Activated naive CD4-positive, alpha-beta T cell treated with anti-CD3 and anti-CD28 coated beads for 36 hours (primary cell): ENCODE measurements around the gene KASH5. TPM values are rescaled to one million over a fixed set of nuclear protein-coding genes. Genes with fewer than 3 reads are reported as not detected.
"Not testable (repeated sequence)": the region's sequence is repeated elsewhere in the genome, so short reads cannot be mapped to it uniquely, and the experiment has no call there.

ENCODE experiments used
- CTCF ChIA-PET: fragments of 350-600 bp; sonication (Branson Sonifier 250); formaldehyde crosslinking; loops from one replicate; lab custom pipeline; 2021; ENCODE audit warnings: antibody characterized with exemption; lab: Charles Lee
- DNase-seq: peaks from one replicate; pipeline ENCODE4 v3.0.0-alpha.2; 2020
- H3K27ac Mint-ChIP-seq: one replicate; pipeline ENCODE4 v1.8.0; 2021; ENCODE audit warnings: mild to moderate bottlenecking, mixed read lengths
- H3K27me3 Mint-ChIP-seq: one replicate; pipeline ENCODE4 v1.8.0; 2021; ENCODE audit warnings: low read depth, mixed read lengths
- H3K36me3 Mint-ChIP-seq: one replicate; pipeline ENCODE4 v1.8.0; 2021; ENCODE audit warnings: low read depth, mixed read lengths
- H3K4me1 Mint-ChIP-seq: one replicate; pipeline ENCODE4 v1.8.0; 2021; ENCODE audit warnings: low read depth, mixed read lengths
- H3K4me3 Mint-ChIP-seq: one replicate; pipeline ENCODE4 v1.8.0; 2021; ENCODE audit warnings: mild to moderate bottlenecking, moderate library complexity, mixed read lengths
- H3K9me3 Mint-ChIP-seq: one replicate; pipeline ENCODE4 v1.8.0; 2021; ENCODE audit warnings: mixed read lengths
- intact Hi-C: fragments of 100-400 bp; cut with micrococcal nuclease; formaldehyde crosslinking; loops from one replicate; pipeline ENCODE4 v1.15.1; 2023
- total RNA-seq, 2 experiments: library from RNA; stranded (reverse); gene quantifications; one replicate each; pipeline ENCODE4 v1.2.3, GENCODE V29; 2021

Gene KASH5
- total RNA-seq, 2 experiments from 2014 or later: 2.4 to 3.2 TPM

DNA sequence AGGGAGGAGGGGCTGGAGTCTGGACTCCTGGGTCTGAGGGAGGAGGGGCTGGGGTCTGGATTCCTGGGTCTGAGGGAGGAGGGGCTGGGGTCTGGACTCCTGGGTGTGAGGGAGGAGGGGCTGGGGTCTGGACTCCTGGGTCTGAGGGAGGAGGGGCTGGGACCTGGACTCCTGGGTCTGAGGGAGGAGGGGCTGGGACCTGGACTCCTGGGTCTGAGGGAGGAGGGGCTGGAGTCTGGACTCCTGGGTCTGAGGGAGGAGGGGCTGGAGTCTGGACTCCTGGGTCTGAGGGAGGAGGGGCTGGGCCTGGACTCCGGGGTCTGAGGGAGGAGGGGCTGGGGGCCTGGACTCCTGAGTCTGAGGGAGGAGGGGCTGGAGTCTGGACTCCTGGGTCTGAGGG lies 73.1 kb downstream of the KASH5 start:
- H3K9me3 Mint-ChIP-seq, H3K27ac Mint-ChIP-seq, DNase-seq, CTCF ChIA-PET, intact Hi-C loops, H3K4me3 Mint-ChIP-seq, H3K27me3 Mint-ChIP-seq, H3K36me3 Mint-ChIP-seq, H3K4me1 Mint-ChIP-seq: not testable (repeated sequence)

DNA sequence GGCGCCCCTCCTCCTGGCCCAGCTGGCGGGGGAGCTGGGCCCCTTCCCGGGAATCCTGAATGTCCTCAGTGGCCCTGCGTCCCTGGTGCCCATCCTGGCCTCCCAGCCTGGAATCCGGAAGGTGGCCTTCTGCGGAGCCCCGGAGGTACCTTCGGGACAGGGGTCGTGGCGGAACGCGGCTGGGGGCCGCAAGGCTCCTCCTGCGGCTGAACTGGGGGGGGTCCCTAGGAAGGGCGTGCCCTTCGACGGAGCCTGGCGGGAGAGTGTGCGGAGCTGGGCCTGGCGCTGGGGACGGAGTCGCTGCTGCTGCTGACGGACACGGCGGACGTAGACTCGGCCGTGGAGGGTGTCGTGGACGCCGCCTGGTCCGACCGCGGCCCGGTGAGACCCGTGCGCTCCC lies 73.6 kb downstream of the KASH5 start:
- Mint-ChIP-seq H3K4me3 (no peak overlapping the region), H3K27me3 (no peaks in the 10 kb centered on the region), H3K4me1 (peaks cover 2% of the 10 kb centered on the region), H3K36me3 (peaks cover 8% of the 10 kb centered on the region), H3K27ac (no peak overlapping the region), H3K9me3 (no peaks in the 10 kb centered on the region)
- CTCF ChIA-PET: no interaction called here
- intact Hi-C loops: no loop called here
- DNase-seq: no peak

DNA sequence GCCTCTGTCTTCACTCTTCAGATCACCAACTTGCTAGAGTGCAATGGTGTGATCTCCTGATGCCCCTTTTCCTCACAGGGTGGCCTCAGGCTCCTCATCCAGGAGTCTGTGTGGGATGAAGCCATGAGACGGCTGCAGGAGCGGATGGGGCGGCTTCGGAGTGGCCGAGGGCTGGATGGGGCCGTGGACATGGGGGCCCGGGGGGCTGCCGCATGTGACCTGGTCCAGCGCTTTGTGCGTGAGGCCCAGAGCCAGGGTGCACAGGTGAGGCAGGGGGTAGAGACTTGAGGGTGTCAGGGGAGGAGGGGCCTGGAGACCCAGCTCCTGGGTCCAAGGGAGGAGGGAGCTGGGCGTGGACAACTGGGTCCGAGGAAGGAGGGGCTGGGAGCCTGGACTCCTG lies 74.4 kb downstream of the KASH5 start:
- CTCF ChIA-PET: no interaction called here
- H3K4me1 Mint-ChIP-seq: no peaks in the 10 kb centered on the region
- H3K9me3 Mint-ChIP-seq: no peaks in the 10 kb centered on the region
- peaks cover 6% of the 10 kb centered on the region for H3K36me3 Mint-ChIP-seq
- no peak for DNase-seq
- no peak overlapping the region for H3K27ac Mint-ChIP-seq
- H3K27me3 Mint-ChIP-seq: no peaks in the 10 kb centered on the region
- no peak overlapping the region for H3K4me3 Mint-ChIP-seq
- intact Hi-C loops: no loop called here

DNA sequence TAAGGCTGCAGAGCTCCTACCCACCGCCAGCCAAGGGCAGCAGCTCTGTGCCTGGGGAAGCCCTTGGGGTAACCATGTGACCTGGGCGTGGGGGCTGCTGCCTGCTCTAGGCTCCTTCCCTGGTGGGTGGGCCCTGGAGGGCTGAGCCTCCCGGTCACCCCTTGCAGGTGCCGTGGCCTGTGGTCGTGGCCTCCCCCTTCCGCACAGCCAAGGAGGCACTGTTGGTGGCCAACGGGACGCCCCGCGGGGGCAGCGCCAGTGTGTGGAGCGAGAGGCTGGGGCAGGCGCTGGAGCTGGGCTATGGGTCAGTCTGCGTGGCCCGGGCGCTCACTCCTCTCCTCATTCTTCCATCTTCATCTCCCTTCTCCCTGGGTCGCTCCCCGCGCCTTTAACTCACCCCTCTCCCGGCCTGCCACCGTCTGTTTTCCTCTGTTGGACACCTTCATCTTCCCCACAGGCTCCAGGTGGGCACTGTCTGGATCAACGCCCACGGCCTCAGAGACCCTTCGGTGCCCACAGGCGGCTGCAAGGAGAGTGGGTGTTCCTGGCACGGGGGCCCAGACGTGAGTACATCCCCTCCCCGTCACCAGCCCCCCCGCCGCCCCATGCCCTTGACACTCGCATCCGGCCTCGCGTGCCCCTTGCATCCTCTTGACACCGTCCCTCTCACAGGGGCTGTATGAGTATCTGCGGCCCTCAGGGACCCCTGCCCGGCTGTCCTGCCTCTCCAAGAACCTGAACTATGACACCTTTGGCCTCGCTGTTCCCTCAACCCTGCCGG lies 76.1 kb downstream of the KASH5 start:
- H3K27ac Mint-ChIP-seq: no peak overlapping the region
- intact Hi-C loops: no loop called here
- peaks cover 11% of the 10 kb centered on the region for H3K36me3 Mint-ChIP-seq

DNA sequence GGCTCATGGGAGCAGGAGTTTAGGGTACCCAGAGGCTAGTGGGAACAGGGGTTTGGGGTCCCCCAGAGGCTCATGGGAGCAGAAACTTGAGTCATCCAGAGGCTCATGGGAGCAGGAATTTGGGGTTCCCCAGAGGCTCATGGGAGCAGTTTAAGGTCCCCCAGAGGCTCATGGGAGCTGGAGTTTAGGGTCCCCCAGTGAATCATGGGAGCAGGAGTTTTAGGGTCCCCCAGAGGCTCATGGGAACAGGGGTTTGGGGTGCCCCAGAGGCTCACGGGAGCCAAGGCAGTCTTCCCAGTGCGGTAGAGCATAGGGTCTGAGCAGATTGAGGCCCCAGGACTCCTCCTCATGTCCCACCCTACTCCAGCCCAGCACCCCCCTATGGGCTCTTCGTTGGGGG lies 77.3 kb downstream of the KASH5 start:
- no peak for DNase-seq
- Mint-ChIP-seq H3K27me3 (no peaks in the 10 kb centered on the region), H3K4me1 (peaks cover 19% of the 10 kb centered on the region), H3K9me3 (no peaks in the 10 kb centered on the region), H3K27ac (no peak overlapping the region), H3K4me3 (no peak overlapping the region), H3K36me3 (peaks cover 8% of the 10 kb centered on the region)
- intact Hi-C loops: no loop called here
- CTCF ChIA-PET: interaction anchor here (1.2 kb wide), 1 partner anchor 10 kb away, joined by 3 read pairs; no protein-coding TSS in a partner anchor

More for the DNA sequence above, 76.1 kb downstream of the KASH5 start:
- Mint-ChIP-seq H3K27me3 (no peaks in the 10 kb centered on the region), H3K4me3 (no peak overlapping the region), H3K9me3 (no peaks in the 10 kb centered on the region), H3K4me1 (peaks cover 8% of the 10 kb centered on the region)
- no peak for DNase-seq
- CTCF ChIA-PET: interaction anchor here (1.2 kb wide), 1 partner anchor 12 kb away, joined by 3 read pairs; no protein-coding TSS in a partner anchor

Other genes starting within 250 kb of the KASH5 start
- not detected for gene HRC, start 232.9 kb upstream of the KASH5 start, total RNA-seq
- gene TRPM4, start 230.5 kb upstream of the KASH5 start, total RNA-seq: under 1 TPM; 0.22 to 0.62 TPM
- gene SLC6A16, start 63.1 kb upstream of the KASH5 start, total RNA-seq: under 1 TPM; 0.77 to 0.98 TPM
- gene CD37, start 52.8 kb upstream of the KASH5 start, total RNA-seq: 100 to 1,000 TPM; 182 to 189 TPM
- gene TEAD2, start 25.8 kb upstream of the KASH5 start, total RNA-seq: under 1 TPM in 1 of 2 experiments, not detected in 1; 0.20 TPM
- not detected for gene DKKL1, start 24.4 kb upstream of the KASH5 start, total RNA-seq
- not detected for gene PTH2, start 35.2 kb downstream of the KASH5 start, total RNA-seq
- gene GFY, start 37.1 kb downstream of the KASH5 start, total RNA-seq: not detected
- under 1 TPM; 0.12 TPM for gene SLC17A7, start 53.3 kb downstream of the KASH5 start, total RNA-seq
- gene PIH1D1, start 63.6 kb downstream of the KASH5 start, total RNA-seq: 10 to 100 TPM; 80.7 to 84.4 TPM
- 10 to 100 TPM; 43.4 to 46.8 TPM for gene ALDH16A1, start 65.0 kb downstream of the KASH5 start, total RNA-seq
- gene FLT3LG, start 86.0 kb downstream of the KASH5 start, total RNA-seq: 10 to 100 TPM; 23.9 to 28.4 TPM
- 1,000 to 10,000 TPM; 4,441 to 4,607 TPM for gene RPL13A, start 99.4 kb downstream of the KASH5 start, total RNA-seq
- gene RPS11, start 108.2 kb downstream of the KASH5 start, total RNA-seq: 1,000 to 10,000 TPM; 3,906 to 3,945 TPM
- gene FCGRT, start 124.4 kb downstream of the KASH5 start, total RNA-seq: 10 to 100 TPM; 15.7 to 17.1 TPM
- 1 to 10 TPM; 6.7 to 7.2 TPM for gene RCN3, start 139.8 kb downstream of the KASH5 start, total RNA-seq
- gene NOSIP, start 192.3 kb downstream of the KASH5 start, total RNA-seq: 10 to 100 TPM; 76.4 to 77.4 TPM
- gene PRRG2, start 193.1 kb downstream of the KASH5 start, total RNA-seq: under 1 TPM; 0.52 TPM
- gene PRR12, start 202.9 kb downstream of the KASH5 start, total RNA-seq: 10 to 100 TPM; 16.4 to 16.9 TPM